SU-DHL-6 (cell line): ENCODE results near the gene LCN10.
"Not testable (repeated sequence)": the region's sequence is repeated elsewhere in the genome, so short reads cannot be mapped to it uniquely, and the experiment has no call there.

Experiments used
- H2AFZ ChIP-seq: fragments of 200-600 bp; sonication (generic); 2 replicates; pipeline ENCODE4 v1.6.1; 2014; ENCODE audit warnings: low read depth, mild to moderate bottlenecking, moderate library complexity, mixed read lengths, antibody characterized with exemption, low read length; ENCODE audit not compliant: severe bottlenecking
- H3F3A ChIP-seq: fragments of 200-600 bp; shearing (Covaris generic); 2 replicates; pipeline ENCODE4 v1.6.0; 2016; ENCODE audit warnings: antibody characterized with exemption, mild to moderate bottlenecking; ENCODE audit not compliant: insufficient read depth
- H3K27ac ChIP-seq: fragments of 200-600 bp; sonication (generic); 2 replicates; pipeline ENCODE4 v1.5.1; 2016; ENCODE audit warnings: low read depth, mild to moderate bottlenecking, low read length, moderate library complexity, mixed read lengths
- H3K27me3 ChIP-seq: fragments of 200-600 bp; sonication (generic), shearing (Covaris generic); 2 replicates; pipeline ENCODE4 v1.6.0; 2014; ENCODE audit warnings: mild to moderate bottlenecking, low read length
- H3K36me3 ChIP-seq: fragments of 200-600 bp; sonication (generic); 2 replicates; pipeline ENCODE4 v1.6.1; 2014; ENCODE audit warnings: mild to moderate bottlenecking, low read length, mixed read lengths
- H3K4me2 ChIP-seq: fragments of 300-600, 200-600 bp; shearing (Covaris generic), sonication (generic); 2 replicates; pipeline ENCODE4 v1.6.0; 2014; ENCODE audit warnings: low read length, low read depth, mild to moderate bottlenecking; ENCODE audit not compliant: poor library complexity, severe bottlenecking
- H3K4me3 ChIP-seq: fragments of 200-600 bp; sonication (generic); 2 replicates; pipeline ENCODE4 v1.5.1; 2014; ENCODE audit warnings: antibody characterized with exemption, low read length, mild to moderate bottlenecking, mixed read lengths; ENCODE audit not compliant: insufficient read depth, poor library complexity, severe bottlenecking
- H3K79me2 ChIP-seq: fragments of 200-600 bp; sonication (generic); 2 replicates; pipeline ENCODE4 v1.6.1; 2014; ENCODE audit warnings: mild to moderate bottlenecking, low read length, moderate library complexity; ENCODE audit not compliant: insufficient read depth
- H3K9ac ChIP-seq: fragments of 200-600 bp; sonication (generic); 2 replicates; pipeline ENCODE4 v1.7.0; 2014; ENCODE audit warnings: mild to moderate bottlenecking, low read length
- H3K9me2 ChIP-seq: fragments of 200-600 bp; sonication (generic); replicated peaks from 2 replicates; pipeline ENCODE4 v1.6.1; 2014; ENCODE audit warnings: low read length; ENCODE audit not compliant: insufficient read depth
- H3K9me3 ChIP-seq: fragments of 200-600 bp; sonication (generic); 2 replicates; pipeline ENCODE4 v1.6.1; 2014; ENCODE audit warnings: low read length, mixed read lengths; ENCODE audit not compliant: insufficient read depth
- H4K20me1 ChIP-seq: fragments of 200-600 bp; sonication (generic); 2 replicates; pipeline ENCODE4 v1.6.1; 2014; ENCODE audit warnings: low read depth, mild to moderate bottlenecking, antibody characterized with exemption, low read length, moderate library complexity, mixed read lengths
- EZH2phosphoT487 ChIP-seq: fragments of 200-600 bp; sonication (generic), shearing (Covaris generic); conservative IDR thresholded peaks from 2 replicates; pipeline ENCODE4 v1.6.1; 2018; ENCODE audit warnings: mild to moderate bottlenecking, antibody characterized with exemption, low read length, moderate library complexity, mixed read lengths
- TF ChIP-seq, protein P1 (sequence below): fragments of 200-600 bp; sonication (generic); IDR thresholded peaks from one replicate; pipeline ENCODE4 v1.5.1; 2017; ENCODE audit warnings: antibody characterized with exemption, mild to moderate bottlenecking, low read length, moderate library complexity; ENCODE audit not compliant: insufficient read depth, poor library complexity, severe bottlenecking

The LCN10 gene

DNA sequence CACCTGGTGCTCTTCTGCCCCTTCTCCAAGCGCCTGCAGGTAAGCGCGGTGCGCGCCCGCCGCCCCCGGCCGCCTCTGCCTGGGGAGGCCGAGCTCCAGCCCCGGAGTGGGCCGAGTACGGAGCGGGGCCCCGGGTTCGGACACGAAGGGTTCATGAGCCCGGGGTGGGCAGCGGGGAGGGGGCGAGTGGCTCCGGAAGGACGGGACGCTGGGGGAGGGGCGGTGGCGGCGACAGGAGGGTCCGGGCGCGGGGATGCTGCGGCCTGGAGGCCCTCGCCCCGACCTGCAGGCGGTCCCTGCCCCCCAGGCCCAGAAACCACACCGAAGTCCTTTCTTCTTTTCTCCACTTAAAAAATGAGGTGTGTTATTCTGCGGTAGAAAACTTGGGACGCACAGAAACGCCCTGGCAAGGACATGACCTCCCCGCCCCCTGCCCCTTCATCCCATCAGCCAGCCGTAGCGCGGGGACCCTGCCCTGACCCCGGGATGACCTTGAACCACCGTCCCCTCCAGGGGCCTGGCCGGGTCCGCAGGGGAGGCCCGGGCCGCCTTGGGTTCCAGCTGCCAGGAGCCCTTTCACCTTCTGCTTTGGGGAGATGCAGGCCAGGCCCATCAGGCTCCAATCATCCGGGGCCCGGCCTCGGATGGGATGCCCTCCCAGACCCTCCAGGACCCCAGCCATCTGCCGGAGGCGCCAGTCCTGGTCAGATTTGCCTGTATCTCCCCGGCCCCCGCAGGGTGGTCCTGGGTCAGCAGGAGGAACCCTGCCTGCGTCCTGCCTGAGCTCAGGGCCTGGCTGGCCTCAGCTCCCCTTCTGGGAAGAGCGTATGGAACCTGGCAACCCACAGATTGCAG, 29.8 kb downstream of the LCN10 start:
- Histone ChIP-seq H4K20me1 (no peaks in the 10 kb centered on the region), H3K9me2 (no peaks in the 10 kb centered on the region), H3F3A (no peaks in the 10 kb centered on the region), H3K4me3 (no peak overlapping the region), H3K27ac (no peak overlapping the region), H3K9me3 (no peaks in the 10 kb centered on the region), H3K9ac (no peak overlapping the region), H3K36me3 (no peaks in the 10 kb centered on the region), H3K4me2 (no peak overlapping the region), H2AFZ (no peak overlapping the region), H3K79me2 (no peaks in the 10 kb centered on the region), H3K27me3 (no peaks in the 10 kb centered on the region)
- TF ChIP-seq, protein P1, sequence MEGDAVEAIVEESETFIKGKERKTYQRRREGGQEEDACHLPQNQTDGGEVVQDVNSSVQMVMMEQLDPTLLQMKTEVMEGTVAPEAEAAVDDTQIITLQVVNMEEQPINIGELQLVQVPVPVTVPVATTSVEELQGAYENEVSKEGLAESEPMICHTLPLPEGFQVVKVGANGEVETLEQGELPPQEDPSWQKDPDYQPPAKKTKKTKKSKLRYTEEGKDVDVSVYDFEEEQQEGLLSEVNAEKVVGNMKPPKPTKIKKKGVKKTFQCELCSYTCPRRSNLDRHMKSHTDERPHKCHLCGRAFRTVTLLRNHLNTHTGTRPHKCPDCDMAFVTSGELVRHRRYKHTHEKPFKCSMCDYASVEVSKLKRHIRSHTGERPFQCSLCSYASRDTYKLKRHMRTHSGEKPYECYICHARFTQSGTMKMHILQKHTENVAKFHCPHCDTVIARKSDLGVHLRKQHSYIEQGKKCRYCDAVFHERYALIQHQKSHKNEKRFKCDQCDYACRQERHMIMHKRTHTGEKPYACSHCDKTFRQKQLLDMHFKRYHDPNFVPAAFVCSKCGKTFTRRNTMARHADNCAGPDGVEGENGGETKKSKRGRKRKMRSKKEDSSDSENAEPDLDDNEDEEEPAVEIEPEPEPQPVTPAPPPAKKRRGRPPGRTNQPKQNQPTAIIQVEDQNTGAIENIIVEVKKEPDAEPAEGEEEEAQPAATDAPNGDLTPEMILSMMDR = no peak
- no peak for TF ChIP-seq EZH2phosphoT487

DNA sequence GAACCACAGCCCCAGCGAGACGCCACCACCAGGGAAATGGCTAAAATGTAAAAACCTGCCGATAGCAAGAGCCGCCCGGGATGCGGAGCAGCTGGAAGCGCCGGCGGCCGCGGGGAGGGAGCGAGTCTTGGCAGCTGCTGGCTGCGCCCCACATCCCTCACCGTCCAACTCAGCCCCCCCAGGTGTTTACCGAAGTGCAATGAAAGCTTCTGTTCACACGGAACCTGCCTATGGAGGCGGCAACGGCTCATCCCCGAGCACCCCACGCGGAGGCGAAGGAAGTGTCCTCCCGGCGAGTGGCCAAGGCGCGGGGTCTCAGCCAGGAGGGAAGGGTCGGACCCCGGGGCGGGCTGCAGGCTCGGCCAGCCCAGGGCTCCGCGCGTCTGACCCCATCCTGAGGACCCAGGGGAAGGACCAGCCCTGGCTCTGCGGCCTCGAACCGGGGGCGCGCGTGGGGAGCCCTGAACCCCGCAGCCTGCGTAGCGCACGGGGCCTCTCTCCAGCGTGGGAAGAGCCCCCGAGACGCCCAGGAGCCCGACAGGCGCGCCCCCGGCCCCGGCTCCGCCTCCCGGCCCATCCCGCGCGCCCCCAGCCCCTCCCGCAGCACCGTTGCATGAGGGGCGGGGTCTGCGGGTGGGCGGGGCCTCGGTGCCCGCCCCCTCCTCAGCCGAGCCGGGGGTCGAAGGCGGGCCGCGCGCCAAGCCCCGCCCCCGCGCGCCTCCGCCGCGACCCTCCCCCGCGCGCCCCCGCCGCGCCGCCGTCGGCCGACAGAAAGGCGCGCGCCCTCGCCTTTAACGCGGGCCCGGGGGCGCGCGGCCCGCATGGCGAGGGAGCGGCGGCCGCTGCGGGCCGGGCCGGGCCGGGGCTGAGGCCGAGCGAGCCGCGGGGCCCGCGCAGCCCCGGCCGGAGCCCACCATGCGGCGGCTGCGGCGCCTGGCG, 30.7 kb downstream of the LCN10 start, which contains the start of gene DIPK1B:
Gene DIPK1B (plus strand): TSS at position 822 of the 939 bp plus-strand sequence. CDS start 94 bp downstream, at position 916.
- H3F3A ChIP-seq = no peaks in the 10 kb centered on the region
- no peak within 1 kb of the TSS for H3K27ac ChIP-seq
- H3K4me2 ChIP-seq = no peak within 1 kb of the TSS
- H2AFZ ChIP-seq = no peak within 1 kb of the TSS
- no peaks in the 10 kb centered on the region for H3K9me2 ChIP-seq
- no peak within 1 kb of the TSS for H3K9ac ChIP-seq
- TF ChIP-seq EZH2phosphoT487 = no peak
- TF ChIP-seq, protein P1 = no peak
- H3K9me3 ChIP-seq = no peaks in the 10 kb centered on the region
- H3K27me3 ChIP-seq = no peaks in the 10 kb centered on the region
- no peaks in the 10 kb centered on the region for H3K36me3 ChIP-seq
- no peak within 1 kb of the TSS for H3K4me3 ChIP-seq
- no peaks in the 10 kb centered on the region for H4K20me1 ChIP-seq
- H3K79me2 ChIP-seq = no peaks in the 10 kb centered on the region

DNA sequence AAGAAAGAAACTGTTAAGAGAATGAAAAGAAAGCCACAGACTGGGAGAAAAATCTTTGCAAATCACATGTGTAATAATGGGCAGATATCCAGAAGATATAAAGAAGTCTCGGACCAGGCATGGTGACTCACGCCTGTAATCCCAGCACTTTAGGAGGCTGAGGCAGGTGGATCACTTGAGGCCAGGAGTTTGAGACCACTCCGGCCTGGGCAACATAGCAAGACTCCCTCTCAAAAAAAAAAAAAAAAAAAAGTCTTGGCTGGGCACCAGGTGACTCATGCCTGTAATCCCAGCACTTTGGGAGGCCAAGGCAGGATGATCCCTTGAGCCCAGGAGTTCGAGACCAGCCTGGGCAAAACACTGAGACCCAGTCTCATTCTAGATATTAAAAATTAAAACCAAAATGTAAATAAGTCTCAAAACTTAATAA, 31.5 kb downstream of the LCN10 start:
- H3K9ac ChIP-seq, H3K4me3 ChIP-seq: not testable (repeated sequence)

DNA sequence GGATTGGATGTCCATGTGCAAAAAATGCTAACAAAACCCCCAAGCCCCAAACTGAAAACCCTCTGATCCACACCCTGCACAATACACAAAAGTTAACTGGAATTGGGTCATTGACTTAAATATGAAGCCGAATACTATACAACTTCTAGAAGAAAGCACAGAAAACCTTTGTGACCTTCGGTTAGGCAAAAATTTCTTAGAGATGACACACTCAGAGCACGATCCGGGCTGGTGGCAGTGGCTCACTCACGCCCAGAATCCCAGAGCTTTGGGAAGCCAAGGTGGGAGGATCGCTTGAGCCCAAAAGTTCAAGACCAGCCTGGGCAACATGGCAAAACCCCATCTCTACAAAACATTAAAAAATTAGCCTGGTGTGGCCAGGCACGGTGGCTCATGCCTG, 32.2 kb downstream of the LCN10 start:
- H3K27ac ChIP-seq = no peak overlapping the region
- no peak overlapping the region for H3K9ac ChIP-seq
- no peak overlapping the region for H2AFZ ChIP-seq
- H3K27me3 ChIP-seq = no peaks in the 10 kb centered on the region
- no peaks in the 10 kb centered on the region for H3K9me3 ChIP-seq
- H3K4me2 ChIP-seq = no peak overlapping the region
- H3K9me2 ChIP-seq = no peaks in the 10 kb centered on the region
- H3K36me3 ChIP-seq = no peaks in the 10 kb centered on the region
- H3K4me3 ChIP-seq = no peak overlapping the region
- no peak for TF ChIP-seq EZH2phosphoT487
- TF ChIP-seq, protein P1 = no peak
- H3F3A ChIP-seq = no peaks in the 10 kb centered on the region
- H3K79me2 ChIP-seq = no peaks in the 10 kb centered on the region
- no peaks in the 10 kb centered on the region for H4K20me1 ChIP-seq

More for the DNA sequence above, 31.5 kb downstream of the LCN10 start:
- H3F3A ChIP-seq, H3K4me2 ChIP-seq, H4K20me1 ChIP-seq, H3K36me3 ChIP-seq, H3K27me3 ChIP-seq, H3K9me2 ChIP-seq, H2AFZ ChIP-seq, H3K79me2 ChIP-seq, H3K27ac ChIP-seq, H3K9me3 ChIP-seq: not testable (repeated sequence)
